Panc1 (cell line): ENCODE results near the gene PPFIA3. TPM values are rescaled to one million over a fixed set of nuclear protein-coding genes. Genes with fewer than 3 reads are reported as not detected.

Experiments used
- ATAC-seq: fragments of 200-7000 bp; cut with Tn5 transposase; 2 replicates; pipeline ENCODE4 v1.9.1; 2020; ENCODE audit warnings: mild to moderate bottlenecking, moderate library complexity
- BruUV-seq: library from RNA; stranded (reverse); fragments of 400-500 nt; replicated peaks from 2 replicates; lab custom pipeline; 2021; lab: Mats Ljungman, UMichigan
- CTCF ChIA-PET: fragments of 300-600 bp; sonication (Branson Sonifier 250); formaldehyde crosslinking; loops from one replicate; lab custom pipeline; 2022; ENCODE audit warnings: antibody characterized with exemption; lab: Charles Lee
- POLR2A ChIA-PET: fragments of 300-600 bp; sonication (Branson Sonifier 250); formaldehyde crosslinking; loops from one replicate; lab custom pipeline; 2022; ENCODE audit warnings: antibody characterized with exemption; lab: Charles Lee
- DNase-seq: peaks from one replicate; pipeline ENCODE4 v3.0.0-alpha.2; 2010; ENCODE audit warnings: low read depth, low spot score
- H3K27ac ChIP-seq: 2 replicates; pipeline ENCODE4 v1.5.1; 2011; ENCODE audit warnings: mild to moderate bottlenecking, low read length, inconsistent platforms
- H3K27me3 ChIP-seq: fragments of 200-500 bp; sonication (Bioruptor generic); 2 replicates; pipeline ENCODE4 v1.6.0; 2014; ENCODE audit warnings: low read length, inconsistent platforms; ENCODE audit not compliant: control insufficient read depth, insufficient read depth
- H3K36me3 ChIP-seq: fragments of 200-500 bp; sonication (Bioruptor generic); 2 replicates; pipeline ENCODE4 v1.5.1; 2014; ENCODE audit warnings: inconsistent platforms, mild to moderate bottlenecking, low read length, moderate library complexity; ENCODE audit not compliant: control insufficient read depth, insufficient read depth
- H3K4me1 ChIP-seq: 2 replicates; pipeline ENCODE4 v1.5.1; 2011; ENCODE audit warnings: inconsistent platforms, mild to moderate bottlenecking, low read length, moderate library complexity; ENCODE audit not compliant: control insufficient read depth, insufficient read depth
- H3K4me3 ChIP-seq, 2 experiments: 2 replicates each; pipeline ENCODE4 v1.5.1; 2011 to 2012; ENCODE audit warnings: low read depth in 2 of 2, low read length in 2 of 2, mild to moderate bottlenecking in 2 of 2, inconsistent platforms in 1 of 2, moderate library complexity in 1 of 2
- H3K9me3 ChIP-seq: fragments of 200-500 bp; sonication (Bioruptor generic); 2 replicates; pipeline ENCODE4 v1.5.1; 2014; ENCODE audit warnings: low read depth, mild to moderate bottlenecking, inconsistent platforms, low read length, moderate library complexity; ENCODE audit not compliant: control insufficient read depth, insufficient read depth
- CTCF ChIP-seq: fragments of 450-650 bp; IDR thresholded peaks from 2 replicates; pipeline ENCODE4 v1.5.1; 2017; ENCODE audit warnings: mild to moderate bottlenecking
- POLR2AphosphoS5 ChIP-seq: IDR thresholded peaks from 2 replicates; pipeline ENCODE4 v1.6.1; 2012; ENCODE audit warnings: mild to moderate bottlenecking, low read depth, low read length, moderate library complexity
- REST ChIP-seq, 2 experiments: IDR thresholded peaks; 2 replicates each; pipeline ENCODE4 v1.6.1; 2011 to 2012; ENCODE audit warnings: low read depth in 2 of 2, control low read depth in 1 of 2, low read length in 1 of 2, mild to moderate bottlenecking in 1 of 2, moderate library complexity in 1 of 2; ENCODE audit not compliant: insufficient read depth in 1 of 2
- SIN3A ChIP-seq: IDR thresholded peaks from 2 replicates; pipeline ENCODE4 v1.6.1; 2012; ENCODE audit warnings: low read depth, mild to moderate bottlenecking, low read length, moderate library complexity, borderline replicate concordance; ENCODE audit not compliant: insufficient read depth
- TCF7L2 ChIP-seq: IDR thresholded peaks from 2 replicates; pipeline ENCODE4 v1.6.1; 2011; ENCODE audit warnings: mild to moderate bottlenecking, low read depth, low read length, inconsistent platforms
- in situ Hi-C: cut with HindIII; loops from 2 replicates; pipeline ENCODE4 v1.10.0; 2016; ENCODE audit warnings: low sequenced_read_pairs, low pct_unique_long_range_greater_than_20kb
- intact Hi-C: fragments of 100-400 bp; cut with micrococcal nuclease; formaldehyde crosslinking; loops from one replicate; pipeline ENCODE4 v1.10.0; 2022; ENCODE audit not compliant: unreplicated experiment
- total RNA-seq: library from RNA; stranded (reverse); gene quantifications from one replicate; pipeline ENCODE4 v1.2.1, GENCODE V29; 2021; ENCODE audit not compliant: unreplicated experiment

Gene PPFIA3
- total RNA-seq, 1 experiment from 2014 or later, result 21.7 TPM

GRCh38 chr19:49084206-49085019 is 34.9 kb upstream of the PPFIA3 start:
- intact Hi-C loops, result no loop called here
- in situ Hi-C loops, result no loop called here
- POLR2A ChIA-PET, result no interaction called here
- ATAC-seq (peak; percentile 12; the same call in 1 of the 2 replicates), DNase-seq (no peak)
- Histone ChIP-seq H3K36me3 (peaks cover 7% of the 10 kb centered on the region), H3K9me3 (no peaks in the 10 kb centered on the region), H3K4me1 (no peaks in the 10 kb centered on the region), H3K27me3 (no peaks in the 10 kb centered on the region), H3K4me3 (peak overlapping the region; percentile 62 to 93), H3K27ac (peak overlapping the region; percentile 93)
- no peak for TF ChIP-seq CTCF
- no peak for TF ChIP-seq REST (IDR thresholded peaks at IDR 0.05; ENCODE audit: insufficient read depth in 1 of 2, low read depth in 2 of 2, low read length in 1 of 2)
- no peak for TF ChIP-seq TCF7L2
- TF ChIP-seq POLR2AphosphoS5, result no peak
- no peak for TF ChIP-seq SIN3A
- CTCF ChIA-PET, result no interaction called here
- no TSS peak for BruUV-seq

GRCh38 chr19:49085020-49085867 is 34.1 kb upstream of the PPFIA3 start, which contains the start of gene SNRNP70:
TSS of gene SNRNP70 (plus strand) at chr19:49085451. CDS start at chr19:49086415, 964 bp downstream.
- POLR2A ChIA-PET, result no interaction called here

More at GRCh38 chr19:49085020-49085867, 34.1 kb upstream of the PPFIA3 start, which contains the start of gene SNRNP70:
- Histone ChIP-seq H3K36me3 (peaks cover 10% of the 10 kb centered on the region), H3K9me3 (no peaks in the 10 kb centered on the region), H3K27ac (peak within 1 kb of the TSS; percentile 94), H3K4me3 (peak within 1 kb of the TSS; percentile 93 to 95), H3K27me3 (no peaks in the 10 kb centered on the region), H3K4me1 (no peaks in the 10 kb centered on the region)
- CTCF ChIA-PET, result no interaction called here
- no peak for TF ChIP-seq TCF7L2
- peak; percentile 23; the same call in 1 of the 2 replicates for TF ChIP-seq SIN3A
- peak; percentile 80 for TF ChIP-seq POLR2AphosphoS5
- no TSS peak for BruUV-seq
- peak; percentile 80 for DNase-seq
- in situ Hi-C loops, result no loop called here
- intact Hi-C loops, result no loop called here
- ATAC-seq, result peak; percentile 97
